Stimulated activated CD4-positive, alpha-beta T cell treated with anti-CD3 and anti-CD28 coated beads, Interleukin-12 subunit alpha, Interleukin-12 subunit beta, amount 100 ng/mL, for 24 hours (primary cell): ENCODE results near the gene COL5A1.

Source experiments
- DNase-seq, 2 experiments: peaks; one replicate each; pipeline ENCODE4 v3.0.0-alpha.2; 2020; ENCODE audit warnings: low read depth in 2 of 2

Gene COL5A1

DNA sequence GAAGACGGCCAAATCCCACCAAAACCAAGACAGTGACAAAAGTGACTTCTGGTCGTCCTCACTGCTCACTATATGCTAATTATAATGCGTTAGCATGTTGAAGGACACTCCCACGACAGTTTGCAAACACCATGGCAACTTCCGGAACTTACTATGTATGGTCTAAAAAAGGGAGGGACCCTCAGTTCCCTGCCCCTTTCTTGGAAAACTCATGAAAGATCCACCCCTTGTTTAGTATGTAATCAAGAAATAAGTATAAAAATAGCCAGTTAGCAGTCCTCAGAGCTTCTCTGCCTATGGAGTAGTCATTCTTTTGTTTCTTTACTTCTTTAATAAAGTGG is 248.5 kb downstream of the COL5A1 start:
- no peak for DNase-seq

DNA sequence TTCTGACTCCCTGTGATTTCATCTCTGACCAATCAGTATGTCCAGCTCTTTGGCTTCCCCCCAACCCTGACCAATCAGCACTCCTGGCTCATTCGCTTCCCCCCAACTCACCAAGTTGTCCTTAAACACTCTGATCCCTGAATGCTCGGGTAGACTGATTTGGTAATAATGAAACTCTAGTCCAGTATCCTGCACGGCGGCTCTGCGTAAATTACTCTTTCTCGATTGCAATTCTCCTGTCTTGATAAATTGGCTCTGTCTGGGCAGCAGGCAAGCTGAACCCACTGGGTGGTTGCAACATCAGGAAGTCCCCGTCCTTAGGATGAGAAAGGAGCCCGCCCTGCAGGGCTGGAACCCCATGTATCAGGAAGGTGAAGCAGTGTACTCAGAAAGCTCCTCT is 249.4 kb downstream of the COL5A1 start:
- no peak for DNase-seq

DNA sequence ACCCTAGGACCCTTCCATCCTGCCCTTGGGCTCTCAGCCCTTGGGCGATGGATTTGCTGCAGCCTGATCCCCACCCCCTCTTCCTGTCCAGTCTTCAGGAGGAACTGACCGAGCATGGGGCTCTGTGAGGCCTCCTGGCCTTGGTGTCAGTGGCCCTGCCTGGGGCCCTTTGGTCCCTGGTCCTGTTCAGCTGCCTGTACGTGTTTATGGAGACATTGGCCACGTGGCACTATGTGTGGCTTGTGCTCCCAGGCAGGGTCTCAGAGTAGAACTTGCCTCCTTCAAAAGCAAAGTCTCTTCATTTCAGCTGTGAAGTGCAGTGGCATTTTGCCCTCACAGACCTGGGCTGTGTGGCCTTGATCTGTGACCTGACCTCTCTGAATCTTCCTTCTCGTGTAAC is 250.1 kb downstream of the COL5A1 start:
- DNase-seq, result no peak

DNA sequence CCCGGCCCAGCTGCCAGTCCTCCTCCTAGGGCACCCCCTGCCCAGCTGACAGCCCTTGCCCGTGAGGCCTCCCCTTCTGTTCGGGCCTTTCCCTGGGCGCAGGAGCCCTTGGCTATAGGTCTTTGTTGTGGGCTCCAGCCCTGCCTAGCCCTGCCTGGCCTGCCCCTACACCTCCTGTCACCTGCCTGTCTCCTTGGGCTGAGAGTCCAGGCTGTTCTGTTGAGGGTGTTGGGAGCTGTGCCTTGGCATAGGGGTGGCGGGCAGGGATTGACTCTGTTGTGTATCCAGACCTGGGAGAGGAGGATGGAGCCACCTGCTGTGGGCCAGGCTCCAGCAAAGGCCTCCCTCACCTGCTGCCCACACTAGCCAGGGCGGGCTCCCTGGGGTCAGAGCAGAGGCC is 250.6 kb downstream of the COL5A1 start:
- no peak for DNase-seq

DNA sequence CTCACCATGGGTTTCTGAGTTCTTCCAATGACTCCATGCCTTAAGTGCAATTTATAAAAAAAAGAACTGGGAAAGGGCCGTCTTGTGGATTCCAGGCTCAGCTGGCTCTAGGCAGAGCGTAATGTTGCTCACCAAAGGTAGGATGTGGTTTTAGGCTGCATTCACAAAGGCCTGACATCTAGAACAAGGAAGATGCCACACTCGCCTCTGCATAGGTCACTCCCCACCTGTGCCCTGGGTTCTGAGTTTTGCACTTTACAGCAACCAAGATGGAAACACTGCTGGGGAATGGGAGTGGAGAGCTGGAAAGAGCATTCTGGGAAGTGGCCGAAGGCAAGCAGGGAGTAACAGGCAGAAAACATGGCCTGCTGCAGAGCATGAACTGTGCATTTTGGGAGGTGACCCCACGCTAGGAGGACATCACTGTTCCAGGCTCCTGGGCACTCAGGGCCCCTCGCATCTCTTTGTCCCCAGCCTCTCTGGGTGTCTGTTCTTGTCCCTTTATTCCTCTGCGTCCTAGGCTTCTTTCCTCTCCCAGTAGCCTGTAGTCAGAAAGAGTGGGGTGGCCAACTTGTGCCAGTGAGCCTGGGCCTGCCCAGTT is 251.3 kb downstream of the COL5A1 start:
- DNase-seq, result no peak
